GM18870 (cell line): ENCODE measurements around the gene NAALADL2.
"Not testable (repeated sequence)": the region's sequence is repeated elsewhere in the genome, so short reads cannot be mapped to it uniquely, and the experiment has no call there.

Source experiments
- ATAC-seq: cut with Tn5 transposase; IDR thresholded peaks from one replicate; pipeline ENCODE4 v1.9.1; 2021; ENCODE audit warnings: moderate library complexity; ENCODE audit not compliant: unreplicated experiment

The NAALADL2 gene

DNA sequence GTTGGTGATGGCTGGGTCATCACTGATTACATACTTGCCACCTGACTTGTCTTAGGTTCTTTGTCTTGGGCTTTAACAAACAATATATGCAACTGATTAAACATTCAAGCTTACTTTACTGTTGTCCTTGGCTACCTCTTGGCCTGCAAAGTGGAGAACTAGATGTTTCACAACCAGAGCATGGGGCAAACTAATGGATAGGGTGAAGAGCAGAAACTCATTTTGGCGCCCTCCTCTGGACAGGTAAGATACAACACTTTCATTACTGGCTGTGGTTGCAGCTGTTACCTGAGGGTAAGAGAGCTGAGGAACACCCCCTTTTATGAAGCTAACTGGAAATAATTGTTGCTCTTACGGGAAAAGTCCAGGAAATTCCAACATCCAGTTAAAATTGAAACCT is 262.1 kb downstream of the NAALADL2 start:
- ATAC-seq = no peak

DNA sequence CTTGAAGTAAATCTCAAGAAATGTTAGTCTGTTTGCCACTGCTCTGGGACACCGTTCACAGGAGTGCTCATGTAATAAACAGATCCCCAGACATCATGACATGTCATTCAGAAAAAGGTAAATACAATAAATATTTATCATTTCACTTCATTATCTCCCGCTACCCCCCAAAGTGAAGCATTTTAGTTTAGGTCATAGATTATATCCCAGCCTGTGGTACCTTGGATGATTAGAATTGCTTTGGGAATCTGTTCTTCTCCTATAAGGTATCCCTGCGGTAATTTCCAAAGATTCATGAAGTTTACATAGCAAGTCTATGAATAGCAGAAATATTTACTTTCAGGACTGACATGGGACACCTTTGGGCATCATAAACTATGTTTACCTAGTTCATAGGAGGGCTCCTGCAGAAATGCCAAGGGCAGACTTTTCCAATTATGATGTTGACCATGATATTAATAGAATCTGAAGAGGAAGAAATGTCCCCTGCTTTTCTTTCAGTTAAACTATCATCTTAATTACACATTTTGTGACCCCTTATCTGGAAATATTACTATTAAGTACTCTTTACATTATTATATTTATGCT is 268.0 kb downstream of the NAALADL2 start:
- ATAC-seq = no peak

DNA sequence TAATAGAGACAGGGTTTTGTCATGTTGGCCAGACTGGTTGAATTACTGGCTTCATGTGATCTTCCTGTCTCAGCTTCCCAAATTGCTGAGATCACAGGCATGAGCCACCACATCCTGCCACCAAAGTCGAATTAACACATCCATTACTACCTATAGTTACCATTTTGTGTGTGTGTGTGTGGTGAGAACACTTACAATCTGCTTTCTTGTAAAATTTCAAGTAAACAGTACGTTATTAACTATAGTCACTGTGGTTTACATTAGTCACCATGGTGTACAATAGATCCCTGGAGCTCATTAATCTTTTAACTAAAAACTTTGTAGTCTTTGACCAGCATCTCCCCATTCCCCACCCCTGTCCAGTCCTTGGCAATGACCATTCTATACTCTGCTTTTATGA is 270.0 kb downstream of the NAALADL2 start:
- no peak for ATAC-seq

DNA sequence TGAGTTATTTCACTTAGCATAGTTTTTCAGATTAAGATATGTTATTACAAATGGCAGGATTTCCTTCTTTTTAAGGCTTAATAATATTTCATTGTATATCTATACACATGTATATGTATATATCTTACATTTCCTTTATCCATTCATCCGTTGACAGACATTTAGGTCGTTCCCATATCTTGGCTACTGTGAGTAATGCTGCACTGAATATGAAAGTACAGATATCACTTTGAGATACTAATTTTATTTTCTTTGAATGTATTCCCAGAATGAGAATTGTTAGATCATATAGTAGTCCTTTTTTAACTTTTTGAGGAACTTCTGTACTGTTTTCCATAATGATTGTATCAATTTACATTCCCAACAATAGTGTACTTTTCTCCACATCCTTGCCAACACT is 270.4 kb downstream of the NAALADL2 start:
- no peak for ATAC-seq

DNA sequence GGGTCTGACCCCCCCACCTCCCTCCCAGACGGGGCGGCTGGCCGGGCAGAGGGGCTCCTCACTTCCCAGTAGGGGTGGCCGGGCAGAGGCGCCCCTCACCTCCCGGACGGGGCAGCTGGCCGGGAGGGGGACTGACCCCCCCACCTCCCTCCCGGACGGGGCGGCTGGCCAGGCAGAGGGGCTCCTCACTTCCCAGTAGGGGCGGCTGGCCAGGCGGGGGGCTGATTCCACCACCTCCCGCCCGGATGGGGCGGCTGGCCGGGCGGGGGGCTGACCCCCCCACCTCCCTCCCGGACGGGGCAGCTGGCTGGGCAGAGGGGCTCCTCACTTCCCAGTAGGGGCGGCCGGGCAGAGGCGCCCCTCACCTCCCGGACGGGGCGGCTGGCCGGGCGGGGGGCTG is 272.7 kb downstream of the NAALADL2 start:
- ATAC-seq = not testable (repeated sequence)

GRCh38 chr3:175132706-175133105 is 273.6 kb downstream of the NAALADL2 start:
- ATAC-seq = not testable (repeated sequence)

DNA sequence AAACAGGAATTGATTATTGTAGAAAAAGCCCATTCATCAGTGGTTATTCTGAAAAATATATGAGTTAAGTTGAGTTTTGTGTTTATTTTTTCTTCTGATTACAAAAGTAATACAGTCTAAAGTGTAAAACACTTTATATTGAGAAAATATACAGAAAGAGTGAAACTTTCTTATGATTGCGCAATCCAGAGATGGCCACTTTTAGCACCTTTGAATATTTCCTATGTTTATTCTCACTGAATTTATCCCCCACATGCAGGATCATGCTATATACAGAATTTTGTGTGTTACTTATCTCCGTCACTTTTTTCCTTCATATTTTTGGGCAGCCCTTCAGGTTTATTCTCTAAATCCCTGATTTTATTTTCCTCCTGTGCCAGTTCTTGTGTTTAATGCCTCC is 285.2 kb downstream of the NAALADL2 start:
- ATAC-seq = no peak

- no peak for ATAC-seq
Measured at GRCh38 chr3:175146258-175146657, 287.1 kb downstream of the NAALADL2 start.

GRCh38 chr3:175149675-175150074 is 290.5 kb downstream of the NAALADL2 start:
- peak; percentile 83 for ATAC-seq

DNA sequence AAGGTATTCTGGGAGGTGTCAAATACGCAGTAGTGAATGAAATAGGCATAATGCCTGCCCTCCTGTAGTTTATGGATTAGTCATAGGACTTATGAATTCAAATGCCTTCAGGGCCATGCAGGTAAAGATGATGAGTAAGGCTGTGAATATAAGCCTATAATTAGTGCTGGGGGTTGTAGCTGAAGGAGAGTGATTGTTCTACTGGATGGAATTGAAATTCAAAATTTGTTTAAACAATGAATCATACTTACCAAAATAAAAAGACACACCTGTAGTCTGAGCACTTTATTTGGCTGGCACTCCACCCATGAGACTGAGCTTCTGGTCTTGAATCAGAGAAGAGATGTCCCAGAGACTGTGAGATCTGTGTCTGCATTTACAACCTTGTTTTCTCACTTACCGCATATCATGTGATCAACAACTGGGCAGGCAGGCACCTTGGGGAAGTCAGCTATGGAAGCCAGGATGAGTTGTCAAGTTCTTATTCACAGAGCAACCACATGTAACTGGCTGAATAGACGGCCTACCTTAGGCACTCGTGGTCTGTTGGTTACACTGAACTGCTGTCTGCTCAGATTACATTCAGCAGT is 291.8 kb downstream of the NAALADL2 start:
- ATAC-seq = no peak

DNA sequence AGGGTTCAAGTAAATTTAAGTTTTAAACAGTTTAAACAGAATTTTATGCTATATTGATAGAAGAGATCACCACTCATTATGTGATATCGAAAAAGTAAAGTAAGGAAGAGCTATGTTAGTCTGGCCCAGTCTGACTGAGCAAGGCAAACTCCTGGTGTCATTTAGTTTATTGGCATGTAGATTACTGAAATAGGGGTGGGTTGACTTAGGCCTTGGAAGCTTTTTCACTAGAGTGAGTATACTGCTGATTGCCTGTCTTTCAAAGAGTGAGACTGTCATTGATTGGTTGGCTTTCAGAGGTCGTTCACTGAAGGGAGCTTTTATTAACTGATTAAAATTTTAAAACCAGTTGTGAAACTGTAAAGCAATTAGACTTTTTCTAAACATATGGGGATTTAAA is 294.5 kb downstream of the NAALADL2 start:
- no peak for ATAC-seq

DNA sequence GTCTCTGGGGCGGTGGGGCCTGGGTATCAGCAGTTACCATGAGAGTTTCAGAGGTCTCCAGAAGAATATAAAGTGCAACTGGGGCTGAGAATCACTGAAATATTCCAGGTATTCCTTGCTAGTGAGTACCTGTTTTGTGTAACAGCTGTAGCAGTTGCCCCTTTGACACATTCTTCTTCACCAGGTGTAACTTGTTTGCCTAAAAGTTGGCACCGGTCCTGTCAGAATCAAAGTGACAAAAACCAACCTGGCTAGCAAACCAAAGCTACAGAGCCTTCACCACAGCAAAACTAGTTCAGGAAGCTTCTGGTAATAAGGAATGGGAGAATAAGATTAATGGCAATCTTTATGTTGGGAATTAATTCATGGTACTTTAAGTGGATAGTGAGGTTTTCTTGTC is 296.0 kb downstream of the NAALADL2 start:
- no peak for ATAC-seq

DNA sequence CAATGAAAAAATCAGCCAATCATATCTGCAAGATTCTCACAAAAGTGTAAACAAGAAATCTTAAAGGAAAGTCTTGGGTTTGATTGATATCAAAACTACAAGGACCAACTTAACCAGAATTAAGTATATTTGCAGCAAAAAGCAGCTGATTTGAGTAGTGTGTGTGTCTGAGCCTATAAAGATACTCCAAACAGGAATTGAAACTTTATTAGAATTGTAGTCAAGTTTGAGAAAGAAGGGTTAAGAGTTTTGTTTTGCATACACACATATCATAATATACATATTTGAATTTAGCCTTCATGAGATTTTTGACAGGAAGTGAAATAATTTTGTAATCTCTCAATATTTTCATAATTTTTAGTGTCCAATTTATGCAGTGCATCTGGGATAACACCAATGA is 300.1 kb downstream of the NAALADL2 start:
- no peak for ATAC-seq

DNA sequence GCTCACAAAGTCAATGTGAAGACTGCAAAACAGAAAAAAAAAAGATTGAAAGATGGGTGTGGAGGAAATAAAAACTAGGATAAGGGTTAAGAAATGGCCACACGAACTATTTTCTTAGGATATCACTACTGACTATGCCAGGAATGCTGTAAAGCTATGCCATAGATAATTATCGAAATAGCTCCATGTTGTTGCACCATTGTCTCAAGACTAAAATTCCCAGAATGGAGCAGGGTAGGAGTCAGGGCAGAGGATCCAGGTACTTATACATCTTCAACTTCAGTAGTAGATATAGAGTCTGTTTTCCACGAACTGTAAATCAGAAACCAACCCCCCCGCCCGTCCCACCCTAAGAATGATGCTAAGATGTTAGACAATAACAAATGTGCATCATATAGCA is 302.2 kb downstream of the NAALADL2 start:
- ATAC-seq = no peak

GRCh38 chr3:175163686-175164085 is 304.6 kb downstream of the NAALADL2 start:
- no peak for ATAC-seq

- not testable (repeated sequence) for ATAC-seq
Measured at GRCh38 chr3:175173117-175173516, 314.0 kb downstream of the NAALADL2 start.

- no peak for ATAC-seq
Measured at GRCh38 chr3:175176556-175176955, 317.4 kb downstream of the NAALADL2 start.

- no peak for ATAC-seq
Measured at GRCh38 chr3:175179055-175179454, 319.9 kb downstream of the NAALADL2 start.

GRCh38 chr3:175184392-175184791 is 325.3 kb downstream of the NAALADL2 start:
- no peak for ATAC-seq

GRCh38 chr3:175185903-175186302 is 326.8 kb downstream of the NAALADL2 start:
- ATAC-seq = no peak

- no peak for ATAC-seq
Measured at GRCh38 chr3:175186511-175186910, 327.4 kb downstream of the NAALADL2 start.

DNA sequence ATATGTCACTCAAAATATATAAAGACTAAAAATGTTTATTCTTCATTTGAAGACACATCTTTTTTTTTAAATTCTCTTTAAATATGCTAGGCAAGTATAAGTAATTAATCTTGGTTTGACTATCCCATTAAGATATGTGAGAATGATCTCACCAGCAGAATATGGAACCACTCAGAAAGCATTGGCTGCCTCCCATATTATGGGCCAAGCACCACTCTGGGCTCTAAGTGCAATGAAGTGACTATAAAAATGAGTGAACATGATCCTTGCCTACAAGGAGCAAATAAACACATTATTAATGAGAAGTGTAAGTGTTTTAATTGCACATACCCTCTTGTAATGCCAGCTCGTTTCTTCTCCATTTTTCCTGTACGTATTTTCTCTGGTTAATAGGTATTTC is 328.5 kb downstream of the NAALADL2 start:
- no peak for ATAC-seq

DNA sequence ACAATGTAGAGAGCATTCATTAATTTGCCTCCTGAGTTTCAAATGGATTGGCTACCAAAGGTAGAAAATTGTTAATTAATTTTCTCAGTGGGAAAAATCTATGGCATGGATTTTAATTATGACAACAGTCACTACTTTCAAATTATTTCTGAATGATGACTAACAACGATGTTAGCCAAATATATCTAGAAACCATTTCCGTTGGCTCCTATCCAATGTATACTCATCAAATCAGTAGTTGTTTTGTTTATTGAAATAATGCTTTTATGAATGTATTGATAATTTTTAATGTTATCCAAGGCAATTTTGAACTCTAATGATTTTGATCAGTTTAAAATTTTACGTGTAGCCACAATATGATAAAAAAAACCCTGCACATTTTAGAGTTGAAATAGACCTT is 333.4 kb downstream of the NAALADL2 start:
- no peak for ATAC-seq
